Body of pancreas (tissue), 4 donors: ENCODE results near the gene MAD1L1. TPM values are rescaled to one million over a fixed set of nuclear protein-coding genes. Genes with fewer than 3 reads are reported as not detected.

Experiments
- ATAC-seq: fragments of 150-250 bp; one replicate; pipeline ENCODE4 v1.9.1; 2016
- DNase-seq, 4 donors: peaks; one replicate each; pipeline ENCODE4 v3.0.0-alpha.2; 2019
- H3K27ac ChIP-seq, 4 donors: fragments of 200-600 bp; sonication (generic); 1 replicate in 3 of 4; 2 replicates in 1 of 4; pipeline versions ENCODE4 v1.5.1 to v1.6.1; 2016 to 2019; ENCODE audit warnings: mild to moderate bottlenecking in 1 of 4, mixed read lengths in 1 of 4, moderate library complexity in 1 of 4
- H3K27me3 ChIP-seq, 2 donors: fragments of 200-600 bp; sonication (generic); one replicate each; pipeline ENCODE4 v1.6.0; 2016; ENCODE audit warnings: mild to moderate bottlenecking in 1 of 2
- H3K36me3 ChIP-seq, 2 donors: fragments of 200-600 bp; sonication (generic); replicated peaks in 1 of 2; 2 replicates each; pipeline ENCODE4 v1.5.1; 2016; ENCODE audit warnings: low read depth in 2 of 2; ENCODE audit not compliant: insufficient read depth in 1 of 2
- H3K4me1 ChIP-seq: fragments of 200-600 bp; sonication (generic); one replicate; pipeline ENCODE4 v1.6.0; 2016
- H3K4me3 ChIP-seq, 2 donors: fragments of 200-600 bp; sonication (generic); 1 replicate in 1 of 2; 2 replicates in 1 of 2; pipeline ENCODE4 v1.5.1; 2016 to 2019
- H3K9me3 ChIP-seq, 3 donors: fragments of 200-600 bp; sonication (generic); 1 replicate in 2 of 3; 2 replicates in 1 of 3; pipeline ENCODE4 v1.5.1; 2016
- POLR2A ChIP-seq, 3 donors: fragments of 450-650 bp; IDR thresholded peaks; one replicate each; pipeline ENCODE4 v1.6.1; 2016; ENCODE audit warnings: antibody characterized with exemption in 3 of 3, mild to moderate bottlenecking in 2 of 3
- WGBS, 2 donors: methylation state at CpG; one replicate each; pipeline ENCODE4 v1.1.5; 2017; 5-methylcytosine and 5-hydroxymethylcytosine counted together
- intact Hi-C: fragments of 100-400 bp; cut with DNase I; formaldehyde crosslinking; loops from one replicate; pipeline ENCODE4 v1.15.1; 2023
- total RNA-seq, 2 donors: library from RNA; depleted of rRNA; stranded (reverse); fragments of >200 nt; gene quantifications; one replicate each; pipeline ENCODE4 v1.1.0, GENCODE V29; 2016
- TF ChIP-seq, protein P1 (sequence below), 7 experiments: fragments of 450-650 bp in 4 of 7; fragments of 200-600 bp in 3 of 7; sonication (generic) in 3 of 7; IDR thresholded peaks; one replicate each; pipeline ENCODE4 v1.5.1; 2016 to 2019; ENCODE audit warnings: antibody characterized with exemption in 7 of 7

Gene MAD1L1
- total RNA-seq, 2 donors from 2014 or later = 14.0 to 66.9 TPM

DNA sequence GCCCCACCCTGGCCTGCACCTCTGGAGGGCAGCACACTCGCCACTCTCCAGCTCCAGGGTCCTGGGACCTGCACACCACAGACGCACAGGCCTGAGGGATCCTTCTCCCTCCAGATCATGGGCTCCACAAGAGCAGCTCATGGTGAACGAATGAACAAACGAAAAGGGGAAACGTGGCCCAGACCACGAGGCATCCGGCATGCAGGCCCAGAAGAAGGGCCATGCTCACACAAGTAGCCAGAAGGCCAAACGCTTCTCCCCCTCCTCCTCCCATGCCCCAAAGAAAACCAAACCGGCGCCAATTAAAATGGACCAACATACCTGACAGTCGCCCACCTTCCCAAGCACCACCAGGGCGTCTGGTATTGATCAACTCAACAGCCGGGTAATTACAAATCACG, 30.4 kb downstream of the MAD1L1 start:
- DNase-seq (no peak), ATAC-seq (no peak)
- Histone ChIP-seq H3K9me3 (no peaks in the 10 kb centered on the region), H3K27me3 (no peaks in the 10 kb centered on the region), H3K36me3 (no peaks in the 10 kb centered on the region), H3K4me3 (no peak overlapping the region), H3K4me1 (no peaks in the 10 kb centered on the region), H3K27ac (no peak overlapping the region)
- intact Hi-C loops = loop anchor here (10.0 kb wide), 1 partner anchor 538 kb away; no protein-coding TSS in a partner anchor
- 91 to 95% methylated on average over 12 to 14 of the region's 14 CpGs for WGBS, 2 donors
- TF ChIP-seq, protein P1, sequence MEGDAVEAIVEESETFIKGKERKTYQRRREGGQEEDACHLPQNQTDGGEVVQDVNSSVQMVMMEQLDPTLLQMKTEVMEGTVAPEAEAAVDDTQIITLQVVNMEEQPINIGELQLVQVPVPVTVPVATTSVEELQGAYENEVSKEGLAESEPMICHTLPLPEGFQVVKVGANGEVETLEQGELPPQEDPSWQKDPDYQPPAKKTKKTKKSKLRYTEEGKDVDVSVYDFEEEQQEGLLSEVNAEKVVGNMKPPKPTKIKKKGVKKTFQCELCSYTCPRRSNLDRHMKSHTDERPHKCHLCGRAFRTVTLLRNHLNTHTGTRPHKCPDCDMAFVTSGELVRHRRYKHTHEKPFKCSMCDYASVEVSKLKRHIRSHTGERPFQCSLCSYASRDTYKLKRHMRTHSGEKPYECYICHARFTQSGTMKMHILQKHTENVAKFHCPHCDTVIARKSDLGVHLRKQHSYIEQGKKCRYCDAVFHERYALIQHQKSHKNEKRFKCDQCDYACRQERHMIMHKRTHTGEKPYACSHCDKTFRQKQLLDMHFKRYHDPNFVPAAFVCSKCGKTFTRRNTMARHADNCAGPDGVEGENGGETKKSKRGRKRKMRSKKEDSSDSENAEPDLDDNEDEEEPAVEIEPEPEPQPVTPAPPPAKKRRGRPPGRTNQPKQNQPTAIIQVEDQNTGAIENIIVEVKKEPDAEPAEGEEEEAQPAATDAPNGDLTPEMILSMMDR (IDR thresholded peaks at IDR 0.05) = no peak
- no peak for TF ChIP-seq POLR2A (IDR thresholded peaks at IDR 0.05)

DNA sequence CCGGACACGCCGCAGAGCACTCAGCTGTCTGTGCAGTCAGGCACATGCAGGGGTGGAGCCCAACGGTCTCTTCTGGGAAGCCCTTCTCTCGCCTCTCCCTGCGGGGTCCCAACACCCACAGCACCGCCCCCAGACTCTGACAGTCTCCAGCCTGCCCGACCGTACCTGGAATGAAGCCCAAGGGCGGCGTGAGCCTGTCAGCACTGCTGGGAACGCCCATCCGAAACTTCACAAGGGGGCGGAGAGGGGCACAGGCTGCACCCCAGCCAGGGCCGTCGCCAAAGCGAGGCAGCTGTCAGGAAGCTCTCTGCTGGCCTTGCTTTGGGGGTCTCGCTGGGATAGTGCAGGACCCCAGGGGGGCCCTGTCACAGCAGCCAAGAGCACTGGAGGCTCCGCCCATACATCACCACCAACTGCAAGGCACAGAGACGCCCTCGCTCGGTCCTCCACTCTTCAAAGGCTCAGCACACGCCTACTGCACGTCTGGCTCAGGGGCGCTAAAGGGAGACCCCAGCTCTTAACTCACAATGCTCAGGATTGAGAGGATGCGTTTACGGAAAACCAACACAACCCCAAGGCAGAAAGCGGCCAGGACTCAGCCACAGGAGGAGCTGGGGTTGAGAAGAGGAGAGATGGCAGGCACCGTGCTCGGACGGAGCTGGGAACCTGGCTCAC, 30.9 kb downstream of the MAD1L1 start:
- Histone ChIP-seq H3K27me3 (no peaks in the 10 kb centered on the region), H3K36me3 (no peaks in the 10 kb centered on the region), H3K9me3 (no peaks in the 10 kb centered on the region), H3K4me1 (no peaks in the 10 kb centered on the region), H3K27ac (no peak overlapping the region), H3K4me3 (no peak overlapping the region)
- 88 to 91% methylated on average over 26 to 31 of the region's 31 CpGs for WGBS, 2 donors
- intact Hi-C loops = loop anchor here (10.0 kb wide), 1 partner anchor 537 kb away; no protein-coding TSS in a partner anchor
- no peak for ATAC-seq
- TF ChIP-seq, protein P1 (IDR thresholded peaks at IDR 0.05) = no peak
- no peak for TF ChIP-seq POLR2A (IDR thresholded peaks at IDR 0.05)
- DNase-seq = no peak

GRCh38 chr7:2201128-2201527, 31.6 kb downstream of the MAD1L1 start:
- WGBS, 2 donors = 87 to 100% methylated on average over 2 to 9 of the region's 10 CpGs
- ATAC-seq (no peak), DNase-seq (no peak)

DNA sequence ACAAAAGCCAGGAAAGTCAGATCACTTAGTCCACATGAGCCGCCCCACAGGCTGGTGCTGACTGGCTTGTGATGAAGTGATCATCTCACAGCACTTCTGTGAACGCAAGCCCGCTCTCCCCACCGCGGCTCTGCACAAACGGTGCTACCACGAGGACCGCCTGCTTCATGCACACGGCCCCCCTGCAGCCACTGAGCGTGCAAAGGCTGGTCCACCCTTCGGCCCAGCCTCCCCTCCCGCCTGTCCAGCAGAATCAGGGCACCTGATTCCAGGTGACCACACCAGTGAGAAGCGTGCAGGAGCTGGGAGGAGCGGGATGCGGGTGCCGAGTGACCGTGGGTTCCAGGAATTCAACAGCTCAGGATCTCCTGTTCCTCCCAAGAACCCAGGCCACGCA, 32.2 kb downstream of the MAD1L1 start:
- Histone ChIP-seq H3K27ac (no peak overlapping the region), H3K4me1 (no peaks in the 10 kb centered on the region), H3K27me3 (no peaks in the 10 kb centered on the region), H3K4me3 (no peak overlapping the region), H3K36me3 (no peaks in the 10 kb centered on the region), H3K9me3 (no peaks in the 10 kb centered on the region)
- intact Hi-C loops = loop anchor here (10.0 kb wide), 1 partner anchor 536 kb away; no protein-coding TSS in a partner anchor
- ATAC-seq (no peak), DNase-seq (no peak)
- WGBS, 2 donors = 95% methylated on average over 18 of the region's 18 CpGs; no CpG with 5 or more reads in 1 of the 2 donors
- TF ChIP-seq, protein P1 (IDR thresholded peaks at IDR 0.05) = no peak
- TF ChIP-seq POLR2A (IDR thresholded peaks at IDR 0.05) = no peak

More at GRCh38 chr7:2201128-2201527, 31.6 kb downstream of the MAD1L1 start:
- intact Hi-C loops = loop anchor here (10.0 kb wide), 1 partner anchor 536 kb away; no protein-coding TSS in a partner anchor
- H3K27me3 ChIP-seq = no peaks in the 10 kb centered on the region
- TF ChIP-seq, protein P1 (IDR thresholded peaks at IDR 0.05) = no peak
- TF ChIP-seq POLR2A (IDR thresholded peaks at IDR 0.05) = no peak
- H3K9me3 ChIP-seq = no peaks in the 10 kb centered on the region
- H3K36me3 ChIP-seq = no peaks in the 10 kb centered on the region
- H3K27ac ChIP-seq = no peak overlapping the region
- no peaks in the 10 kb centered on the region for H3K4me1 ChIP-seq
- no peak overlapping the region for H3K4me3 ChIP-seq
